ENCODE data around the gene IL31RA.

The IL31RA gene

DNA sequence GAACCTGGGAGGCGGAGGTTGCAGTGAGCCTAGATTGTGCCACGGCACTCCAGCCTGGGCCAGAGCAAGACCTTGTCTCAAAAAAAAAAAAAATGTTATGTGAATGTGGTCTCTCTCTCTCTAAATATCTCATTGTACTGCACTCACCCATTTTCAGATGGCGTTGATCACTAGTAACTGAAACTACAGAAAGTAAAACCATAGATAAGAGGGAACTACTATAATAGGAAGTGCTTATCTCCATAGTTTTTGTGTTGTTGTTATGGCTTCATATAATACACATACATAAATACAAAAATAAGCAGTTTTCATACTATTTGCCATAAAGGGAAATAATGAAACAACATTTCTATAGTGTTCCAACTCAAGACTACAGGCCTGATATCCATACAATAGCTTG lies 9.1 kb downstream of the IL31RA start:
- peak in 2 of 4 experiments; percentile 61 to 67 for DNase-seq

DNA sequence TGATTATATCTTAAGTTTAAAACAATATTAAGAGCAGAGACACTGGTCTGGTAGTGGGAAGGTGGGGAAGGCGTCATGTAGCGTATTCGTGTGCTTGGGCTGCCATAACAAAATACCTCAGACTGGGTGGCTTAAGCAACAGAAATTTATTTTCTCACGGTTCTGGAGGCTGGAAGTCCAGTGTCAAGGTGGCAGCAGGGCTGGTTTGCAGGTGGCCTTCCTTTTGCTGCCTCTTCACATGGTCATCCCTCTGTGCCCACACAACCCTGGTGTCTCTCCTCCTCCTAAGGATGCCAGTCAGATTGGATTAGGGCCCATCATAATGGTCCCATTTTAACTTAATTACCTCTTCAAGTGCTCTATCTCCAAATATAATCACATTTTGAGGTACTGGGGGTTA lies 9.6 kb downstream of the IL31RA start:
- DNase-seq: no peak

DNA sequence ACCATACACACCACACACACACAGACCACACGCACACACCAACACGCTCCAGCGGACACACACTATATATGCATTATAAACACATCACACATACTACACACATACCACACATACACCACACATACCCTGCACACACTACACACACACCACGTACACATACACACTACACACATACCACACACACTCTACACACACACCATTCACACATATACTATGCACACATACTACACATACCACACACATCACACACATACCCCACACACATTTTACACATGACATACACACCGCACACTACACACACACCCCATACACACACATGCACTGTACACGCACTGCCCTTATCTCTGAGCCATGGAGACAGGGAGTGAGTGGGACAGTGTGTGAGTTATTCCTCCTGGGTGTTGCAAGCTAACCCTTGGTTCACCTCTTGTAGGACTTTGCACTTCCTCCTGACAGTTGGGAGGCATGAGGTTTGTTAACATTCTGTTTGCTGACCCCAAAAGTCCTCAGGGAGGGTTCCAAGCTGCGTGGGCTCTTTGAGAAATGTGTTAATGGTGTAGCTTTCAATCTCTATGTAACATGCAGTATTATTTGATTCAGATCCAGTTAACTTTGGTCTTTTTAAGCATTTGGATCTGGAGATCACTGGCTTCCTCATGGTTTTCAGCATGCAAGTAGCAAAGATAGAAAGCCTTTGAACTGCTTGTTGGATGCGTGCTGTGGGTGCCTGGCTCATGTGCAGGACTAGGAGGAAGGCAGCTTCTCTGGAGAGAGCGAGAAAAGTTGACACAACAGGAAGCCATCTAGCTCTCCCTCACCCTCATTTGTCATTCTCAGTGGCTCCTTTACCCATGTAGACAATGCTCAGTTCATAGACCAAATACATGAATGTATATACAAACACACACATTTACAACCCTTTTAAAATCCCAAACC lies 13.7 kb downstream of the IL31RA start:
- DNase-seq: peak; percentile 65 to 83 (median 70)

- DNase-seq: peak; percentile 19 to 43 (median 37)
These were observed 14.7 kb downstream of the IL31RA start for GRCh38 chr5:55865831-55866230.

GRCh38 chr5:55866485-55866884 lies 15.3 kb downstream of the IL31RA start:
- no peak for DNase-seq

- no peak for DNase-seq
These were observed 15.8 kb downstream of the IL31RA start for GRCh38 chr5:55866934-55867333.

DNA sequence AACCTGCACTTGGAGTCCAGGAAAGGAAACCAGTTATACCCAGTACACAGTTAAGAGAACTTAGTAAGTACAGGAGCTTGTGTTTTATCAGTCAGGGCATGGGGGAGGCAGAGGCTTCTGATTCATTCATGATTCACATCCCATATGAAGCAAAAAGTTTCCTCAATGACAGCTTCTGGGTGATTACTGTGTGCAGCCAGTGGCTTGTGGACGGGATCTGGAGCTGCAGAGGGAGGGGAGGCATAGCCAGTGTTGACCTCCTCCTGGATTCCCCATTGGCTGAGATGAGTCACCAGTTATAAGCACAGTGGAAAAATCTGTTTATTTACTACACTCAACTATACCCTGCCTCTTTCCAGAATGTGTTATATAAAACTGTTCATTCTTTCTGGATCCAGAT lies 17.7 kb downstream of the IL31RA start:
- DNase-seq: peak; percentile 78 to 92 (median 78)

DNA sequence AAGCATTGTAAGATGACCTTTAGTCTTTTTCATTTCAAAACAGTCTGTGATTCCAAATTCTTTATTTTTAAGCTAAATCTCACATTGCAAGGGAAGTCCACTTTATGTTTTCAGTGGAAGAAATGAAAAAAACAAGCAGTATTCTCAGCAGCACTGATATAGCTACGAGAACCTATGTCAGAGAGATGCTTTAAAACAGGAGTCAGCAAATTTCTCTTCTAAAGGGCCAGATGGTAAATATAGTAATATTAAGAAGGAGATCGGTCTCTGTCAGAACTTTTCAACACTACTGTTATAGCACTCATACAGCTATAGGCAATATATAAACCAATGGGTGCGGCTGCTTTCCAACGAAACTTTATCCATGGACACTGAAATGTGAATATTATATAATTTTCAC lies 18.7 kb downstream of the IL31RA start:
- DNase-seq: no peak

GRCh38 chr5:55873234-55873633 lies 22.1 kb downstream of the IL31RA start:
- DNase-seq: no peak

- DNase-seq: no peak
These were observed 26.5 kb downstream of the IL31RA start for GRCh38 chr5:55877655-55878054.

GRCh38 chr5:55880453-55880852 lies 29.3 kb downstream of the IL31RA start:
- DNase-seq: no peak

GRCh38 chr5:55885359-55885758 lies 34.2 kb downstream of the IL31RA start:
- DNase-seq: no peak

GRCh38 chr5:55888205-55888604 lies 37.0 kb downstream of the IL31RA start:
- no peak for DNase-seq

DNA sequence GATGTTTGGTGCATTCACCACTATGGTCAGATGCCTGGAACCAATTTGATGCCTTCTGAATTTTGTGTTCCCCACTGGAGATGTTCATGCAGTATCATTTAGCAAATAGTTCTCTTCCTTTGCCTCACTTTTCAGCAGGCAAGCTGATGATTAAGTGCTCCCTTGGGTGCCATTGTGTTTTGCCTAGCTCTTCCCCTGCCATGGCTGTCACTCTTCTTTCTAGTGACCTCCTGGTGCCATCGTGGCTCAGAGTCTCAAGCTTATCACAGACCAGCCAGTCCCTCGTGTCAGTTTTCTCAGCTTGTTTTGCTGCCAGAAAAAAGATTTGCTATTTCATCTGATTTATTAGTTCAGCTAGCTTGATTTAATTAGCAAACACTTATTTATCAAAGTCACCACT lies 41.3 kb downstream of the IL31RA start:
- no peak for DNase-seq

GRCh38 chr5:55894135-55894534 lies 43.0 kb downstream of the IL31RA start:
- peak in 3 of 4 experiments; percentile 11 to 37 (median 16) for DNase-seq

DNA sequence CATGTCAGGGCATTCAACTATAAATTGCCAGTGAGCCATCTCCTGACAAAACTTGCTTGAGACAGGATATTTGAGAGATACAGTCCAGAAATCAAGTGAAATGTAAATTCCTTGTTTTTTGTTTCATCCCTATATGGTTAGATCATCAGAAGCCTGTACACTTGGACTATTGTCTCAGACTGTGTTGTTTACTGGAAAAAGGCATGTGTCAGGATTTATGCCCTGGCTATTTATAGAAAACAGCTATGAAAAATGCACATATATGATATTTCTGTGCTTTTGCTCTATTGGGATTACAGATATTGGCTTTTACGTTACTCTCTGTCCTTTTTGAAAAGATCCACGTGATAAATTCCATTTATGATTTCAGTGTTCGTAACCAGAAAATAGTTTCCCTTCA lies 44.2 kb downstream of the IL31RA start:
- no peak for DNase-seq

DNA sequence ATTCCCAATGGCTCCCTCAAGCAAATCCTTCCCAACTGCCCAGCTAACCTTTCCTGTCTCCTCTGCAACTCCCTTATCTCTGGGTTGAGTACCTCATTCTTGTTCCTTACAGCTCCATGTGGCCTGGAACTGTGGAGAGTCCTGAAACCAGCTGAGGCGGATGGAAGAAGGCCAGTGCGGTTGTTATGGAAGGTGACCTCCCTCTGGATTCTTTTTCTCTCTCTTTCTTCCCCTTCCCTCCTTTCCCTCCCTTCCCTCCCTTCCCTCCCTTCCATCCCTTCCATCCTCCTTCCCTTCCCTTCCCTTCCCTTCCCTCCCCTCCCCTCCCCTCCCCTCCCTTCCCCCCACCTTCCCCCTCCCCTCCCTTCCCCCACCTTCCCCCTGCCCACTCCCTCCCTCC lies 45.1 kb downstream of the IL31RA start:
- DNase-seq: no peak

DNA sequence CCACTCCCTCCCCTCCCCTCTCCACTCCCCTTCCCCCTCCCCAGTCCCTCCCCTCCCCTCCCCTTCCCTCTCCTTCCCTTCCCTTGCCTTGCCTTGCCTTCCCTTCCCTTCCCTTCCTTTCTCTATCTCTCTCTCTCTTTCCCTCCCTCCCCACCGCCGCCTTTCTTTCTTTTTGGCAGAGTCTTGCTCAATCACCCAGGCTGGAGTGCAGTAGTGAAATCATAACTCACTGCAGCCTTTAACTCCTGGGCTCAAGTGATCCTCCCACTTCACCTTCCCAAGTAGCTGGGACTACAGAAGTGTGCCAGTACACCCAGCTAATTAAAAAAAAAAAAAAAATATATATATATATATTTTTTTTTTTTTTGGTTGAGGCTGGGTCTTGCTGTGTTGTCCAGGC lies 45.5 kb downstream of the IL31RA start:
- DNase-seq: no peak

DNA sequence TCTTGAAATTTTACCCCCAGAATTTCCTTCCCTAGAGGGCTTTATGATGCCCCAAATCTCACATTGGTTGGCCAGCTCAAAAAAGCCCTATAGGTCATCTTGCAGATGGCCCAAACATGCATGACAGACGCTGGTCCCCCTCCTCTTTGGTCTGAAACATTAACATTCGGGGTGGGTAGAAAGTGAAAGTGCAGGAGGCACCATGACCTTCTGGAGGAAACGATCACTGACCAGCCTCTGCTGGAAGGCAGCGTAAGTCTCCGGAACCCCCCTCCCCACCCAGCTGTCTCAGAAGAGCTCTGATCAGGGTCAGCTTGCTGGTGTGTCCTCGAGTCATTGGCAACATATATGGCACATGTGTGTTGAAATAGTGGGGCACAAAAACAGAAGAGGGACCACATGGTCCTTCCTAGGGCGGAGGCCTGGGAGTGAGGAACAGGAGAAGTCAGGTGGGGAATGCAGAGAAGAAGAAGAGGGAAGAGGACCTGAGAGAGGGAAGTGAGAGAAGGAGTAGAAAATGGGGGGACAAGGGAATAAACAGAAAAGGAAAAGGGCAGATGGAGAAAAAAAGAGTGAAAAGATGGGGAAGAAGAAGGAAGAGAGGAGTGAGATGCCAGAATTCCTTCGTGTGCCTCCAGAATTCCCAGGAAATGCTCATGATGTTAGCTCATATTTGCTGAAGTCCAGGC lies 46.2 kb downstream of the IL31RA start:
- DNase-seq: no peak

DNA sequence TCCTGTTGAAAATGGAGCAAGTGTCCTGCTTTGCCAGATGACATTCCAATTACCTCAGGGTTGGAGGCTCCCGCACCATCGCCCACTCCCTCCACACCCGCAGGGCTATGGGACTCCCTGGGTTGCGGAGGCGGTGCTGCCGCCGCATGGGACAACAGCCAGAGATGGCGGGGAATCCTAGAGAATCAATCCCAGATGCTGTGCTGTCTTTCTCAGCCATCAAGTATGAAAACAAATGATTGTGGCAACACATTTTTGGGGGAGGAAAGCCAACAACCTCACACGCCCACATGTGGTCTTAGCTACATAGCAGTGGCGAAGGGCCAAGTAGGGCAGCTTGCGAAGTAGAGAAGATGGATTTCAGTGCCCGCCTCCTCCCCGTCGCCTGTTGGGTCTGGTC lies 46.7 kb downstream of the IL31RA start:
- peak in 3 of 4 experiments; percentile 31 to 39 (median 39) for DNase-seq

GRCh38 chr5:55899344-55899743 lies 48.2 kb downstream of the IL31RA start:
- no peak for DNase-seq

- no peak for DNase-seq
These were observed 48.9 kb downstream of the IL31RA start for GRCh38 chr5:55900068-55900467.

DNA sequence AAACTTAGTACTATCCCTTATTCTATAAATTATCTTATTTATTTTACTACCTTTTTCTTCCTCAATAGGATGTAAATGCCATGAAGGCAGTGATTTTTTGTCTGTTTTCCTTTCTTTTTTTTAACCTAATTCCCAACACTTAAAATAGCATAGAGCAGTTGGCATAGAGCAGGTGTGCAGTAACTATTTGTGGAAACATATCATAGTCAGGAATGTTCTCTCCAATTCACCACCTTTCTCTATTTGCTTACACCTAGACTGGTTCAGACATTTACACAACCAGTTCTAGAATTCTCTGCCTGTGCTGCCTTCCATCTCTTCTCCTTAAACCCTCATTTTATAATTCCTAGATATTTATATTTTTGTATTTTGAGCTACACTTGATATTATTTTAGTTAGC lies 49.6 kb downstream of the IL31RA start:
- DNase-seq: no peak

GRCh38 chr5:55902696-55903095 lies 51.5 kb downstream of the IL31RA start:
- no peak for DNase-seq

All from suppressor macrophage (primary cell).